Renal pelvis (tissue), 12 donors: ENCODE measurements around the gene FAM98A. TPM values are rescaled to one million over a fixed set of nuclear protein-coding genes. Genes with fewer than 3 reads are reported as not detected.

Experiments used
- DNase-seq: peaks from one replicate; pipeline ENCODE4 v3.0.0-alpha.2; 2013
- long read RNA-seq, 16 experiments: transcript quantifications; one replicate each; lab custom pipeline, GENCODE V29; 2026
- polyA plus RNA-seq, 3 donors: library from polyadenylated mRNA; unstranded; fragments of 120-200 nt; gene quantifications; one replicate each; pipeline ENCODE4 v1.2.1, GENCODE V29; 2013; ENCODE audit not compliant: insufficient read length in 3 of 3

The FAM98A gene
- polyA plus RNA-seq = 10 to 100 TPM; 48.5 to 63.8 (median 58.4) TPM
- long read RNA-seq, donor 1, transcript FAM98A-201 (8 exons, 2,816 nt) = major isoform, 10 of 10 reads
- long read RNA-seq, donor 1, partial matches to known transcripts = 0 of 10 reads
- long read RNA-seq, donor 1, other reads (novel, unspliced or antisense) = 0 of 10 reads
- long read RNA-seq, donor 2, transcript FAM98A-201 (8 exons, 2,816 nt) = major isoform, 9 of 13 reads
- long read RNA-seq, donor 2, partial matches to known transcripts = 0 of 13 reads
- long read RNA-seq, donor 2, other reads (novel, unspliced or antisense) = 0 of 13 reads
- long read RNA-seq, donor 3, transcript FAM98A-201 (8 exons, 2,816 nt) = major isoform, 14 of 21 reads
- long read RNA-seq, donor 3, partial matches to known transcripts = 6 of 21 reads
- long read RNA-seq, donor 3, other reads (novel, unspliced or antisense) = 0 of 21 reads
- long read RNA-seq, donor 4, transcript FAM98A-201 (8 exons, 2,816 nt) = major isoform, 15 of 18 reads
- long read RNA-seq, donor 4, partial matches to known transcripts = 0 of 18 reads
- long read RNA-seq, donor 4, other reads (novel, unspliced or antisense) = 0 of 18 reads
- long read RNA-seq, donor 5, transcript FAM98A-201 (8 exons, 2,816 nt) = major isoform, 10 of 11 reads
- long read RNA-seq, donor 5, partial matches to known transcripts = 0 of 11 reads
- long read RNA-seq, donor 5, other reads (novel, unspliced or antisense) = 0 of 11 reads
- long read RNA-seq, donor 6, transcript FAM98A-201 (8 exons, 2,816 nt) = major isoform, 5 of 9 reads
- long read RNA-seq, donor 6, partial matches to known transcripts = 0 of 9 reads
- long read RNA-seq, donor 6, other reads (novel, unspliced or antisense) = 0 of 9 reads
- long read RNA-seq, donor 7, transcript FAM98A-201 (8 exons, 2,816 nt) = major isoform, 10 of 18 reads
- long read RNA-seq, donor 7, partial matches to known transcripts = 7 of 18 reads
- long read RNA-seq, donor 7, other reads (novel, unspliced or antisense) = 0 of 18 reads
- long read RNA-seq, donor 8, transcript FAM98A-201 (8 exons, 2,816 nt) = major isoform, 7 of 9 reads
- long read RNA-seq, donor 8, partial matches to known transcripts = 0 of 9 reads
- long read RNA-seq, donor 8, other reads (novel, unspliced or antisense) = 0 of 9 reads
- long read RNA-seq, donor 9, transcript FAM98A-201 (8 exons, 2,816 nt) = major isoform, 9 of 11 reads
- long read RNA-seq, donor 9, partial matches to known transcripts = 0 of 11 reads
- long read RNA-seq, donor 9, other reads (novel, unspliced or antisense) = 0 of 11 reads
- long read RNA-seq, donor 10, transcript FAM98A-204 (3 exons, 655 nt) = minor isoform, 5 of 27 reads
- long read RNA-seq, donor 10, transcript FAM98A-201 (8 exons, 2,816 nt) = major isoform, 12 of 27 reads
- long read RNA-seq, donor 10, partial matches to known transcripts = 9 of 27 reads
- long read RNA-seq, donor 10, other reads (novel, unspliced or antisense) = 0 of 27 reads
- long read RNA-seq, donor 11, transcript FAM98A-201 (8 exons, 2,816 nt) = major isoform, 7 of 10 reads
- long read RNA-seq, donor 11, partial matches to known transcripts = 0 of 10 reads
- long read RNA-seq, donor 11, other reads (novel, unspliced or antisense) = 0 of 10 reads
- long read RNA-seq, donor 12, transcript FAM98A-201 (8 exons, 2,816 nt) = major isoform, 12 of 15 reads
- long read RNA-seq, donor 12, partial matches to known transcripts = 0 of 15 reads
- long read RNA-seq, donor 12, other reads (novel, unspliced or antisense) = 0 of 15 reads
- long read RNA-seq, donor 13, transcript FAM98A-201 (8 exons, 2,816 nt) = major isoform, 6 of 14 reads
- long read RNA-seq, donor 13, partial matches to known transcripts = 5 of 14 reads
- long read RNA-seq, donor 13, other reads (novel, unspliced or antisense) = 0 of 14 reads
- long read RNA-seq, donor 14 = 0 reads
- long read RNA-seq, donor 15, transcript FAM98A-201 (8 exons, 2,816 nt) = major isoform, 12 of 16 reads
- long read RNA-seq, donor 15, partial matches to known transcripts = 0 of 16 reads
- long read RNA-seq, donor 15, other reads (novel, unspliced or antisense) = 0 of 16 reads
- long read RNA-seq, donor 16, transcript FAM98A-201 (8 exons, 2,816 nt) = major isoform, 19 of 31 reads
- long read RNA-seq, donor 16, partial matches to known transcripts = 8 of 31 reads
- long read RNA-seq, donor 16, other reads (novel, unspliced or antisense) = 0 of 31 reads

DNA sequence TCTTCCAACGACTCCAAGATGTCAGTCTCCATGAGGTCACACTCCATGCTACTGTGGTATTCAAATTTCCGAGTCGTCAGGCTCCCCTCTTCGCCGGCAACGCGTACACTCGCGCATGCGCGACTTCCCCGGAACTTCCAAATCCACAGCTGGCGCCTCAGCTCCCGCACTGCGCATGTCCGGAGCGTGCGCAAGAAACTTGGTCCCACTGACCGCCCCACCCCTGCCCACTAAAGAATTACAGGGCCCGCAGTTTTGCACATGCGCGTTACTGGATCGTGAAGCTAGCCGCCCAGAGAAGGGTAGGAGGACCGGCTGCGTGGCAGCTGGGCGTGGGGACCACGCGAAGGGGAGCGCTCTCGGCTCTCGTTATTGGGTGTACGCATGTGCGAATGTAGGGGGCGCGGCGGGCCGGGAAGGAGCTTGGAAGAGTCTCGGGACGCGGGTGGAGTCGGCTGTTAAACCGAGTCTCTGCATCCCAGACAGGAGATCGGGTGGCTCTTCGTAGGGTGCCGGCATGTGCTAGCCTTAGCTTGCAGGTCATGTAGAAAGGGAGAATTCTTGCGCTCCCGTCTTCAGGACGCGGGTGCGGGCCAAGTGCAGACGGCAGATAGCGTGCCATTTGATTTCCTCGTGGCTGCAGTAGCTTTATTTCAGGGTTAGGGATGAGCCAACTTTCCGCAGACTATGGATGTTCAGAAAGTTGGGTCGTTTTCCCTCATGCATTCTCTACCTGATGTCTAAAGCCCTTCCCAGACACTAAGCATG lies at the start of gene FAM98A:
FAM98A (minus strand) TSS at position 125 of the 768 bp plus-strand sequence; CDS start at position 47, 78 bp downstream.
- DNase-seq = peak; percentile 99

DNA sequence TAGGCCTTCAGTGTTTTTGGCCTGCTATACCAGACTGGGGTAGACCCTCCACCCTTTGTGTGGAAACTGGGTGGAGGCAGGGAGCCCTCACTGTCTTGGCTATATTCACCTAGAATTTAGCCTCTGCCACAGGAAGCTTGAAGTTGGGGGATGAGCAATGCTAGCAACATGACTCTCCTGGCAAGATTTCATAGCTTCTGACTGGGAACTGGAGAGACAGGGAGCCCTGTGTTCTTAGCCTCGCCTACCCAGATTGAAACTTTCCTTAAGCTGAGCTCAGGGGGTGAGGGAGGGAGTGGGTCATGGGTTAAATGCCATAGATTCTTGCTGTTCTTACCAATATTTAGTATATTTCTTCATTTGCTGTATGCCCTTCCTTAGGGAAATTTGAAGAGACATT lies 46.8 kb upstream of the FAM98A start:
- DNase-seq = no peak

- no peak for DNase-seq
Observed at GRCh38 chr2:33644215-33644614, 45.1 kb upstream of the FAM98A start.

GRCh38 chr2:33636001-33636400 lies 36.9 kb upstream of the FAM98A start:
- DNase-seq = no peak

- no peak for DNase-seq
Observed at GRCh38 chr2:33634261-33634910, 35.3 kb upstream of the FAM98A start.

DNA sequence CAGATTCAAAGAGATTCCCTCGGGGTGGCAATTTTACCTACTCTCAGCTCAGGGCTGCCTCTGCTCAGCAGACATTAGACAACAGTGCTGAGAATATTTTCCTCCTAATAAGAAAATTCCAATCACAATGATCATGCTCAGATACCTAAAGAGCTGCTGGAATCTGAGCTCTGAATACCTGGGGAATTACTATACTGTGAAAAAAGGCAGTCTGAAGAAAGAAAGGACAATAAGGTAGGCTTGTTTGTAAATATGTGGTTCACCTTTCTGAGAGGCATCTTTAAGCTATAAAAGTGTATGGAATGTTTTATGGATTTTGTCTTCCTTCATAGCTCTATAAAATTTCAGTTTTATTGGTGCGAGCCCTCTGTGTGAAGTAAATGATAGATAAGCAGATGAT lies 34.2 kb upstream of the FAM98A start:
- DNase-seq = no peak

DNA sequence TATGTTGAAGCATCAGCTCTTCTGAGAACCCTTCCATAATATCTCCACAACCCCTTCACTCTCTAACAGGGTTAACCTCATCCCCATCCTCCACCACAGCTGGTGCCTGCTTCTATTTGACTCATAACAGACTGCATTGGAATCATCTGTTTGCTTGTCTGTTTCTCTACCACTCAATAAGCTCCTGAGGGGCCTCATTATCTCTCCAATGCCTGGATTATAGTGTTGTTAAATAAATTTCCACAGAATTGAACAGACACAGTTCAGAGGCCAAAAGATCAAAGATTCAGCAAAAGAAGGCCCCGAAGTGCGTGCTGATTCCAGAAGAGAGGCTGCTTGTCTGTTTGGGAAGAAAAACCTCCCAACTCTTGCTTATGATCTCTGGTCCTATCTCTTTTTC lies 33.7 kb upstream of the FAM98A start:
- no peak for DNase-seq

DNA sequence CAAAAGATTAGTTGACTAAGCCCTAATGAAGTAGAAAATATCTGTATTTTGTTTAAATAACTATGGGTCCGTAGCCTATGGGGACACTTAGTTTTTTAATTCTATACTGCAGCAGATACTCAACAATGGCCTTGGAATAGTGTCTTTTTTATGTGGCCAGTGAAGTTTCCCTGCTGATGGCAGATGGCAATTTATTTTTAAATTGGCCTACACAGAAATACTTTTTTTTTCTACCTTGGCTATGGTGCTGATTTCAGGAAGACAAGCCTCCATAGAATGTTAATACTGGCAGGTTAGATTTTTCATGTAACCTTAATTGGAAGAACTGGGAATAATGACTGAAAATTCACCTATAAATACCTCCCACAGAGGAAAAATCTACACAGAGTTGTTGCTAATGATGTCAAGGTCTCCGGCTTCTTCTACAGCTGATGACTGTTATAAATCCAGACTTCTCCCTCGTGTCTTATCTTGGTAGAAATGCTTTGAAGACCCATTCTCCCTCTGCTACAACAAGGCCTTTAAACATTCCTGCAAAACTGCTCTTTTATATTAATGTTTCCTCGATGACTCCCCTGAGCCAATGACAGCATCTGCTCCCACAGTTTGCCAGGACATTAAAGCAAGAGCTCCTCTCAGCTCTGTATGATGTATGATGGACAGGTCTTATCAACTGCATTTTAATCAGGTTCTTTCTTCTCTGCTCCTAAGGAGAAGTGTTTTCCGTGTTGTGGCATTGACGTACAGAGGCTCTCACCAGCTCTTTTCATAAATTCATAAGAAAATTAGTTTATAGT lies 29.1 kb upstream of the FAM98A start:
- no peak for DNase-seq

DNA sequence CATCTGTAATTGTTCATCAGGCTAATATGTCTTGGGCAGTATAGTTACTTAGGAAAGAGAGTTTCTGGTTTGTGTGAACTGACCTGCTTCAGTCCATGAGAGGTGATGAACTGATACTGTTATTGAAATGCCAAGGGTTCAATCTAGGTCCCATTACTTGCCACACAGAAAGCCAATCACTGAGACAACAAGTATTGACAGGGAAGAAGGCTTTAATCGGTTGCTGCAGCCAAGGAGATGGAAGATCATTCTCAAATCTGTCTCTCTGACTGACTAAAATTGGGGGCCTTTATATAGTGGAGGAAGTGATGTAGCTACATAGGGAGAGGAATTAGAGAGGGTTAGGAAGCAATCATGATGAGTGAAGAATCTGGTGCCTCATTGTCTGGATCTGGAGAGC lies 19.9 kb upstream of the FAM98A start:
- DNase-seq = no peak

GRCh38 chr2:33617989-33618388 lies 18.9 kb upstream of the FAM98A start:
- no peak for DNase-seq

- DNase-seq = no peak
Observed at GRCh38 chr2:33617401-33617800, 18.3 kb upstream of the FAM98A start.

DNA sequence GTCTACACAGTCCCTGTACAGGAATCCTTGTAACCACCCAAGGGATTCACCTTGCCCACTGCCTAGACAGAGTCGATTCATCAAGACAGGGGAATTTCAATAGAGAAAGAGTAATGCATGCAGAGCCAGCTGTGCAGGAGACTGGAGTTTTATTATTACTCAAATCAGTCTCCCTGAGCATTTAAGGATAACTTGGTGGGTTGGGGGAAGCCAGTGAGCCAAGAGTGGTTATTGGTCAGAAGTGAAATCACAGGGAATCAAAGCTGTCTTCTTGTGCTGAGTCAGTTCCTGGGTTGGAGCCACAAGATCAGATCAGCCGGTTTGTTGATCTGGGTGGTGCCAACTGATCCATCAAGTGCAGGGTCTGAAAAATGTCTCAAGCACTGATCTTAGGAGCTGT lies 17.8 kb upstream of the FAM98A start:
- DNase-seq = no peak

DNA sequence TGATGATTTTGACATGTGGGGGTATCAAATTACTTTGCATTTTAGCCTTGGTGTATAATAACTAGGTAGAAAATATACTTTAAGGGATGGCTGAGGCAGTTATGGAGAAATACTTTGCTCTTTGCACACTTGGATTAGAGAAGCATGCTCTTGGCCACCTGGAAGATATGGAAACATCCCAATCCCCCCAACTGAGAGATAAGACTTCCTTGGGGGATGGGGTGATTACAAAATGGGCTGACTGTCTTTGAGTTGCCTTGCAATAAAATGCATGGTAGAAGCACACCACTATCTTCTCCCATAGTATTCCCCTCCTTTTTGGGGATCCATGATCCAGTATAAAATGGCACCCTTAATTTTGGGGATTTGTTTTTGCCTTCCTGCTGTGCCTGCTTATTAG lies 15.1 kb upstream of the FAM98A start:
- no peak for DNase-seq

DNA sequence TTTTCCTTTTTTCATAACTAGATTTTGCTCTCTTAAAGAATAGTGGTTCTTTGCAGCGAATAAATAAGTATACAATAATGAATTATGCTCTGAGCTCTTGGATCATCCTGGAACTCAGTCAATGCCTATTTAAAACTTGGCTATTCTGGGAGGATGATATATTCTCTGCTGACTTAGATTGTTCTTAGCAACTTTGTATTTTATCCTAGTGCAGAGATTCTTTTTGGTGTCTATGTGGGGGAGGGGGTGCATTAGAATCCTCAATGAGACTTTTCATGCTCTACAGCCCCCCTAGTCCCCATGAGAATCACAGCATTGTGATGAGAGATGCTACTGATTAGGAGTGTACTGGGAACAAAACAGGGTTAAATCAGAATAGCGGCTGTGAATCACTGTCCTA lies 8.8 kb upstream of the FAM98A start:
- DNase-seq = no peak

GRCh38 chr2:33607251-33607721 lies 8.2 kb upstream of the FAM98A start:
- DNase-seq = no peak

- no peak for DNase-seq
Observed at GRCh38 chr2:33606622-33607021, 7.5 kb upstream of the FAM98A start.

GRCh38 chr2:33606100-33606499 lies 7.0 kb upstream of the FAM98A start:
- DNase-seq = no peak

- DNase-seq = no peak
Observed at GRCh38 chr2:33605056-33605455, 6.0 kb upstream of the FAM98A start.
